Measurements from ENCODE around the gene SH3BP5. TPM values are rescaled to one million over a fixed set of nuclear protein-coding genes. Genes with fewer than 3 reads are reported as not detected.

SH3BP5 gene
- total RNA-seq, 4 donors from 2014 or later = 60.2 to 90.4 (median 82.0) TPM

- TF ChIP-seq CTCF (IDR thresholded peaks at IDR 0.05) = no peak
- Histone ChIP-seq H3K9me3 (no peaks in the 10 kb centered on the region), H3K27ac (no peak overlapping the region), H3K36me3 (peaks cover 27 to 59% of the 10 kb centered on the region in 2 donors), H3K27me3 (no peaks in the 10 kb centered on the region), H3K4me1 (peaks cover 1 to 4% of the 10 kb centered on the region in 2 donors), H3K4me3 (replicated peaks in 1 of 3) (no peak overlapping the region)
- no peak for DNase-seq
- 92 to 97% methylated on average over 2 of the region's 2 CpGs for WGBS, 2 donors
- intact Hi-C loops (cut with DNase I) = no loop called here
Observed at GRCh38 chr3:15220661-15221060, 111.7 kb downstream of the SH3BP5 start.

DNA sequence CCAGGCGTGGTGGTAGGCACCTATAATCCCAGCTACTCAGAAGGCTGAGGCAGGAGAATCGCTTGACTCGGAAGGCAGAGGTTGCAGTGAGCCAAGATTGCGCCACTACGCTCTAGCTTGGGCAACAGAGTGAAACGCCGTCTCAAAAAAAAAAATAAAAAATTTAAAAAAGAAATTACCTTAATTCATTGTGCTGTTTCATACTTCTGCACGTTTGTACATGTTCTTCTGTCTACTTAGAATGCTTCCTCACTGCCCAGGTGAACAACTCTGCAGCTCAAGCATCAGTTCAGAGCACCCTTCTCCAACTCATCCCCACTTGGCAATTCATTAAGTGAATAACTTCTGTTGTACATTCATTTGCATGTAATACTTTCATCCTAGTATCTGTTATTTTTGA lies 112.3 kb downstream of the SH3BP5 start:
- H3K27me3 ChIP-seq = no peaks in the 10 kb centered on the region
- no peaks in the 10 kb centered on the region for H3K9me3 ChIP-seq
- H3K4me3 ChIP-seq (replicated peaks in 1 of 3) = no peak overlapping the region
- H3K27ac ChIP-seq = no peak overlapping the region
- intact Hi-C loops (cut with DNase I) = no loop called here
- no peak for TF ChIP-seq POLR2A (IDR thresholded peaks at IDR 0.05)
- TF ChIP-seq CTCF (IDR thresholded peaks at IDR 0.05) = no peak
- peaks cover 27 to 54% of the 10 kb centered on the region in 2 donors for H3K36me3 ChIP-seq
- WGBS, 2 donors = 90 to 94% methylated on average over 8 of the region's 8 CpGs
- no peak for DNase-seq
- H3K4me1 ChIP-seq = peaks cover 4 to 6% of the 10 kb centered on the region in 2 donors

DNA sequence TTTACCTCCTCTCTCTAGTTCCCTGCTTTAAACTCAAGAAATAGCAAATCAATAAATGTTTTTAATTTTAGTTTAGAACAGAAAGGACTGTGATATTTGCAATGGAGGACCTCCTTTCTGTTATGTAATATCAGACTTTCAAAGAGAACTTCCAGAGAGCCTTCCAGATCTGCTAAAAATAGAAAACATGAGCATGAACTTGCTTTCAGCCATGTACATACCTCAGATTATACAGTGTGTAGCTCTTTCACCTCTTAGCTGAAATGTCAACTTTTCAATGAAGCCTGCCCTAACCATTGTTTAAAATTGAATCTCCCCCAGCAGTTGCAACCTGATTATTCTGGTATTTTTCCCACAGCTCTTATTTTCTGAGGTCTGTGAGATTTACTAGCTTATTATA lies 113.7 kb downstream of the SH3BP5 start:
- peaks cover 25 to 57% of the 10 kb centered on the region in 2 donors for H3K36me3 ChIP-seq
- TF ChIP-seq CTCF (IDR thresholded peaks at IDR 0.05) (no peak), POLR2A (IDR thresholded peaks at IDR 0.05) (no peak)

DNA sequence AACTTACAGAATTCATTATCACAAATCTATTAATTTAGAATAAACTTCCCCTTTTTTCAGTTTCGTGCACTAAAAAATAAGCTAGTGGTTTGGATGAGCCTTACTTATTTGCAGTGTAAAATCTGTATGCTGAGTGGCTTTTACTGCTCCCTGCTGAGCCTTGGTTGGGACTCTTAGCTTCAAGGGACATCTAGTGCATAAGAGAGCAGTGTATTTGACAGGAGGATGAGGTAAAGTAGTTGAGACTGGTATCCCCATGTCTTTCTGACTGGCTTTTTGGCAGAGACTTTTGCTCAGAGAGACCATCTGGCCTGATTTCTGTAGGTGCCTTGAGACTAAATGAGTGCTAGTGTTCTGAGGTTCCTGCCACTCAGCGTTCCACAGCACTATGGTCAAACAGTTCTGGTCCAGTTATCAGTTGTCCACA lies 114.5 kb downstream of the SH3BP5 start:
- intact Hi-C loops (cut with DNase I) = loop anchor here (10.0 kb wide), 1 partner anchor 337 kb away; no protein-coding TSS in a partner anchor
- H3K4me3 ChIP-seq (replicated peaks in 1 of 3) = no peak overlapping the region

More for the DNA sequence above, 113.7 kb downstream of the SH3BP5 start:
- DNase-seq = no peak
- Histone ChIP-seq H3K9me3 (no peaks in the 10 kb centered on the region), H3K27me3 (no peaks in the 10 kb centered on the region), H3K4me1 (peaks cover 4 to 6% of the 10 kb centered on the region in 2 donors), H3K27ac (peak overlapping the region in 1 of 3 donors; percentile 2), H3K4me3 (replicated peaks in 1 of 3) (no peak overlapping the region)
- intact Hi-C loops (cut with DNase I) = loop anchor here (10.0 kb wide), 1 partner anchor 336 kb away; no protein-coding TSS in a partner anchor

More for the DNA sequence above, 114.5 kb downstream of the SH3BP5 start:
- Histone ChIP-seq H3K4me1 (peaks cover 4 to 6% of the 10 kb centered on the region in 2 donors), H3K36me3 (peaks cover 23 to 56% of the 10 kb centered on the region in 2 donors), H3K27ac (peak overlapping the region in 1 of 3 donors; percentile 2), H3K9me3 (no peaks in the 10 kb centered on the region), H3K27me3 (no peaks in the 10 kb centered on the region)
- TF ChIP-seq POLR2A (IDR thresholded peaks at IDR 0.05) (no peak), CTCF (IDR thresholded peaks at IDR 0.05) (no peak)
- DNase-seq = no peak
- 79 to 83% methylated on average over 2 of the region's 2 CpGs for WGBS, 2 donors

All from thyroid gland (tissue), 4 donors.